Liver (tissue), 3 donors: ENCODE data around the gene OLFML2B.

Experiments
- FOXA1 ChIP-seq: IDR thresholded peaks from 2 replicates; pipeline ENCODE4 v1.6.1; 2016; ENCODE audit warnings: antibody characterized with exemption
- GABPA ChIP-seq, 2 donors: IDR thresholded peaks in 1 of 2; conservative IDR thresholded peaks in 1 of 2; 2 replicates each; pipeline ENCODE4 v1.6.1; 2016; ENCODE audit warnings: antibody characterized with exemption in 2 of 2, mild to moderate bottlenecking in 1 of 2, moderate library complexity in 1 of 2
- HNF4G ChIP-seq: IDR thresholded peaks from 2 replicates; pipeline ENCODE4 v1.6.1; 2016; ENCODE audit warnings: antibody characterized with exemption
- JUND ChIP-seq, 2 donors: IDR thresholded peaks; 2 replicates each; pipeline ENCODE4 v1.6.1; 2016; ENCODE audit warnings: antibody characterized with exemption in 2 of 2
- NR2F2 ChIP-seq: IDR thresholded peaks from 2 replicates; pipeline ENCODE4 v1.6.1; 2016; ENCODE audit warnings: antibody characterized with exemption
- RAD21 ChIP-seq, 2 donors: IDR thresholded peaks; 2 replicates each; pipeline ENCODE4 v1.6.1; 2016; ENCODE audit warnings: antibody characterized with exemption in 2 of 2, mild to moderate bottlenecking in 2 of 2
- SP1 ChIP-seq: IDR thresholded peaks from 2 replicates; pipeline ENCODE4 v1.6.1; 2018; ENCODE audit warnings: antibody characterized with exemption, mild to moderate bottlenecking
- TAF1 ChIP-seq: conservative IDR thresholded peaks from 2 replicates; pipeline ENCODE4 v1.6.1; 2016; ENCODE audit warnings: antibody characterized with exemption, mild to moderate bottlenecking
- ZBTB33 ChIP-seq: IDR thresholded peaks from 2 replicates; pipeline ENCODE4 v1.6.1; 2016; ENCODE audit warnings: antibody characterized with exemption
- TF ChIP-seq, protein P1 (sequence below): fragments of 150-350 bp; IDR thresholded peaks from 2 replicates; pipeline ENCODE4 v1.5.1; 2017; ENCODE audit warnings: improper control_type of control experiment, low read depth, low read length; ENCODE audit not compliant: missing input control
- donor health status: healthy.
- donor health status: healthy.

- TF ChIP-seq, protein P1, sequence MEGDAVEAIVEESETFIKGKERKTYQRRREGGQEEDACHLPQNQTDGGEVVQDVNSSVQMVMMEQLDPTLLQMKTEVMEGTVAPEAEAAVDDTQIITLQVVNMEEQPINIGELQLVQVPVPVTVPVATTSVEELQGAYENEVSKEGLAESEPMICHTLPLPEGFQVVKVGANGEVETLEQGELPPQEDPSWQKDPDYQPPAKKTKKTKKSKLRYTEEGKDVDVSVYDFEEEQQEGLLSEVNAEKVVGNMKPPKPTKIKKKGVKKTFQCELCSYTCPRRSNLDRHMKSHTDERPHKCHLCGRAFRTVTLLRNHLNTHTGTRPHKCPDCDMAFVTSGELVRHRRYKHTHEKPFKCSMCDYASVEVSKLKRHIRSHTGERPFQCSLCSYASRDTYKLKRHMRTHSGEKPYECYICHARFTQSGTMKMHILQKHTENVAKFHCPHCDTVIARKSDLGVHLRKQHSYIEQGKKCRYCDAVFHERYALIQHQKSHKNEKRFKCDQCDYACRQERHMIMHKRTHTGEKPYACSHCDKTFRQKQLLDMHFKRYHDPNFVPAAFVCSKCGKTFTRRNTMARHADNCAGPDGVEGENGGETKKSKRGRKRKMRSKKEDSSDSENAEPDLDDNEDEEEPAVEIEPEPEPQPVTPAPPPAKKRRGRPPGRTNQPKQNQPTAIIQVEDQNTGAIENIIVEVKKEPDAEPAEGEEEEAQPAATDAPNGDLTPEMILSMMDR = no peak
- TF ChIP-seq TAF1 = no peak
- TF ChIP-seq GABPA (IDR thresholded peaks at IDR 0.05 in 1 of 2, conservative IDR thresholded peaks at IDR 0.05 in 1 of 2) = no peak
- TF ChIP-seq FOXA1 = no peak
- TF ChIP-seq JUND (IDR thresholded peaks at IDR 0.05) = no peak
- TF ChIP-seq HNF4G = no peak
- TF ChIP-seq RAD21 (IDR thresholded peaks at IDR 0.05) = no peak
- no peak for TF ChIP-seq NR2F2
- no peak for TF ChIP-seq SP1
- TF ChIP-seq ZBTB33 = no peak
Observed at GRCh38 chr1:162035241-162035640, 11.6 kb upstream of the OLFML2B start.
